HG03159 (cell line): Measurements from ENCODE around the gene KLRB1.
"Not testable (repeated sequence)": the region's sequence is repeated elsewhere in the genome, so short reads cannot be mapped to it uniquely, and the experiment has no call there.

Experiments used
- ATAC-seq: cut with Tn5 transposase; IDR thresholded peaks from one replicate; pipeline ENCODE4 v1.9.1; 2021; ENCODE audit warnings: mild to moderate bottlenecking, moderate library complexity; ENCODE audit not compliant: unreplicated experiment

The KLRB1 gene

GRCh38 chr12:9607716-9608115 lies at the start of gene KLRB1:
Gene KLRB1 (minus strand): TSS chr12:9607916. CDS start chr12:9607839, 77 bp downstream.
- no peak for ATAC-seq

GRCh38 chr12:9651265-9651729 lies 43.6 kb upstream of the KLRB1 start:
- ATAC-seq, result no peak

GRCh38 chr12:9650151-9650576 lies 42.4 kb upstream of the KLRB1 start:
- no peak for ATAC-seq

GRCh38 chr12:9649532-9649940 lies 41.8 kb upstream of the KLRB1 start:
- no peak for ATAC-seq

GRCh38 chr12:9648701-9649531 lies 41.2 kb upstream of the KLRB1 start:
- no peak for ATAC-seq

GRCh38 chr12:9647825-9648700 lies 40.3 kb upstream of the KLRB1 start:
- ATAC-seq, result peak; percentile 72

- no peak for ATAC-seq
Observed at GRCh38 chr12:9646794-9647781, 39.4 kb upstream of the KLRB1 start.

- not testable (repeated sequence) for ATAC-seq
Observed at GRCh38 chr12:9644985-9645551, 37.4 kb upstream of the KLRB1 start.

- ATAC-seq, result no peak
Observed at GRCh38 chr12:9643266-9643660, 35.5 kb upstream of the KLRB1 start.

GRCh38 chr12:9642606-9643265 lies 35.0 kb upstream of the KLRB1 start:
- no peak for ATAC-seq

- no peak for ATAC-seq
Observed at GRCh38 chr12:9640024-9640423, 32.3 kb upstream of the KLRB1 start.

GRCh38 chr12:9636851-9637206 lies 29.1 kb upstream of the KLRB1 start:
- no peak for ATAC-seq

- ATAC-seq, result no peak
Observed at GRCh38 chr12:9636150-9636850, 28.6 kb upstream of the KLRB1 start.

- no peak for ATAC-seq
Observed at GRCh38 chr12:9634969-9635754, 27.4 kb upstream of the KLRB1 start.

- no peak for ATAC-seq
Observed at GRCh38 chr12:9634177-9634803, 26.6 kb upstream of the KLRB1 start.

GRCh38 chr12:9632766-9633165 lies 25.1 kb upstream of the KLRB1 start:
- ATAC-seq, result no peak

- no peak for ATAC-seq
Observed at GRCh38 chr12:9626821-9627220, 19.1 kb upstream of the KLRB1 start.

- no peak for ATAC-seq
Observed at GRCh38 chr12:9626291-9626690, 18.6 kb upstream of the KLRB1 start.
